Stimulated activated CD8-positive, alpha-beta memory T cell treated with anti-CD3 and anti-CD28 coated beads, Interleukin-12 subunit alpha, Interleukin-12 subunit beta, amount 100 ng/mL, for 4 hours (primary cell): ENCODE measurements around the gene TCF7L2.

ENCODE experiments used
- DNase-seq: peaks from one replicate; pipeline ENCODE4 v3.0.0-alpha.2; 2020; ENCODE audit warnings: low read depth

Gene TCF7L2

DNA sequence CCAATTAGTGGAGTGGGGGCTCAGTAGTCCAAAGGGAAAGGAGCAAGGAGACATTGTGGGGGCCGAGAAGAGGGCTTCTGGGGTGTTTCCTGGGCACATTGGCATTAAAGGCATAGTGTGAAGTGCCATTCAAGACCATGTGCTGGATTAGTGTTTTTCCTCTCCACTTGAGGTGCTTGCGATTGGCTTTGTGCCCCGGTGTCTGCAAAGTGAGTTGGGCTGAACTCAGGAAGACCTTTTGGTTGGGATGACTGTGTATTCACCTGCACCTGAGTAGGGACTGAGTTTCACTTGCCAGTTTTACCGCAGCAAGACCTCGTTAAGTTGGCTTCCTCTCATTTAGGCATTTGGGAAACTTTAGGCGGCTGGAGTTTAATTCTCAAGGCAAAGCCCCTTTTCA lies 73.0 kb downstream of the TCF7L2 start:
- DNase-seq: no peak

DNA sequence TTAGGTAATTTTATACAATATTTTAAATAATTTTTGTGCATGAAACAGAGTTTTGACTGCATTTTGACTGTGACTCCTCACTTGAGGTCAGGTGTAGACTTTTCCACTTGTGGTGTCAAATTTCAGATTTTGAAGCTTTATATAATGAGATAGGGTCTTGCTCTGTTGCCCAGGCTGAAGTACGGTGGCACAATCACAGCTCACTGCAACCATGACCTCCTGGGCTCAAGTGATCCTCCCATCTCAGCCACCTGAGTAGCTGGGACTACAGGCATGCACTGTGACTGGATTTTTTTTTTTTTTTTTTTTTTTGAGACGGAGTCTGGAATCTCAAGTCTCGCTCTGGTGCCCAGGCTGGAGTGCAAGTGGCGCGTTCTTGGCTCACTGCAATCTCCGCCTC lies 74.9 kb downstream of the TCF7L2 start:
- DNase-seq: no peak

DNA sequence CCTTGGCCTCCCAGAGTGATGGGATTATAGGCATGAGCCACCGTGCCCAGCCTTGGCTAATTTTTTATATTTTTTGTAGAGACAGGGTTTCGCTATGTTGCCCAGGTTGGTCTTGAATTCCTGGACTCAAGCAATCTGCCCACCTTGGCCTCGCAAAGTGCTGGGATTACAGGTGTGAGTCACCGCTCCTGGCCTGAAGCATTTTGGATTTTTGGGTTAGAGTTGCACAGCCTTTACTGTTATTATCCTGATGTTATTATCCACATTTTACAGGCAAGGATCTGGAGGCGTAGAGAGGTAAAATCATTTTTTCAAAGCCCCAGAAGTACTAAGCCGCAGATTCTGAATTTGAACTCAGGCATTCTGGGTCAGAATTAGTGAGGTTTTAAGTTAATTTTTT lies 75.4 kb downstream of the TCF7L2 start:
- no peak for DNase-seq

DNA sequence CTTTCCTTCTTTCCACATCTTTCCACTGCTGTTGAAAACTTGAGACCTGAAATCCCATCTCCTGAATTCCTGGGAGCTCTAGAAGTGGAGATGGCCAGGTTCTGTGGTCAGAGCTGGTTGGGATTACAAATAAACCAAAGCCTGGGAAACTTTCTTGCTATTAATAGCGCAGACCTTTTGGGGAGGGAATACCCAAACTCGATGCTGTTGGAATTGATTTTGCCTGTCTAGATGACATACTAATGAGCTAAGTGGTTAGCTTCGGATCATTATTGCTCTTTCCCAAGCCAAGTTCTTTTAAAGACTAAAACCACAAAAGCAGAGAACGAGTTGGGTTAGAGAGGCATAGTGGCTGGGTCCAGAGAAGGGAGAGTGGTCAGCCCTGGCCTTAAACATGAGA lies 76.6 kb downstream of the TCF7L2 start:
- no peak for DNase-seq

DNA sequence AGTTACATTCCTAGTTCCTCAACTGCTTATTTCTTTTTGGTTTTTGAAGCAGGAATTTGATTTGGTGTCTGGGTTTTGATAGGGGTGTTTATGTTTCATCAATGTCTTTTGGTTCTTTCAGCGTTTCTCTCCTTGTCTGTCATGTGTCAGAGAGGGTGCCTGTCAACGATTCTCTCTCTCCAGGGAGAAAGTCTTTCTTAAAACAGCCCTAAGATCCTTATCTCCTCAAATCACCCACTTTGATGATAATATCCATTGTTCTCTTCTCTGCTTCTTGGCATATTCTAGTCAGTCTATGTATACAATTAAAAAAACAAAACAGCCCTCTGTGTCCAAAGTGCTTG lies 77.2 kb downstream of the TCF7L2 start:
- DNase-seq: no peak

DNA sequence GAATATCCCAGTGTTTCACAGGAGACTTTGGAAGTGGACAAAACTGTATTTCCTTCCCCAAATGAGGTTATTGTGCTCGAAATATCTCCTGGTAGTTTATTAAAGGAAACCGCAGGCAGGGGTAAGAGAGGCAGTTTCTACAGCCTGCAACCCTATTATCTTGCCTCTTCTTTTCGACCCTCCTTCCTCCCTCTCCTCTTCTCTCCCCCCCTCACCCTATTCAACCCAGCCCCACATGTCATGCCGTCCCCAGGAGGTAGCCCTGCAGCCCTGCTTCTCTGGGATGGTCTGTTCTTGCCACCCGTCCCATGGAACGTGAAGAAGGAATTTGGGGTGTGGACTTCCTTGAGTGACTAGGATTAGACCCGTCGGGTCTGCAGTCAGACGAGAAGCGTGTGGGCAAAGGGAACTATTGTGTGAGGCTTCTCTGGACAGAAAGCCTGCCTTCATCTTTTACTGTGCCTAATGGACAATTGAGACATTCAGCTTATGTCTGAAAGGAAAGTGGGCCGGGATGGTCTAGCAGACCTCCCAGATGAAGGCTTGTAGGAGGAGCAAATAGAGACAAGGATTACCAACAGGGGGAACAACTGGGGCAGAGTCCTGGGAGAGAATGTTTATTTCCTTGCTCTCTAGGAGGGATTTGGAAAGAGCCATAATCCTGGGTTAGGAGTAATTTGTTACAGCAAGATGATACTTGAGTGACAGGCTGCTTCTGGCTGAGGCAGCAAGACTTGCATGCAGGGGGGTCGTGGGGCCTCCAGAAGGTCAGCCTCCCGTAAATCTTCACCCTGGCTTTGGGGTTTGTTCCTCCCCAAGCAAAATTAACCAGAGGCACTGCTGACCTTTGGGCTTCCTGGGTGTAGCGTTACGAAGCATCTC lies 77.8 kb downstream of the TCF7L2 start:
- no peak for DNase-seq

DNA sequence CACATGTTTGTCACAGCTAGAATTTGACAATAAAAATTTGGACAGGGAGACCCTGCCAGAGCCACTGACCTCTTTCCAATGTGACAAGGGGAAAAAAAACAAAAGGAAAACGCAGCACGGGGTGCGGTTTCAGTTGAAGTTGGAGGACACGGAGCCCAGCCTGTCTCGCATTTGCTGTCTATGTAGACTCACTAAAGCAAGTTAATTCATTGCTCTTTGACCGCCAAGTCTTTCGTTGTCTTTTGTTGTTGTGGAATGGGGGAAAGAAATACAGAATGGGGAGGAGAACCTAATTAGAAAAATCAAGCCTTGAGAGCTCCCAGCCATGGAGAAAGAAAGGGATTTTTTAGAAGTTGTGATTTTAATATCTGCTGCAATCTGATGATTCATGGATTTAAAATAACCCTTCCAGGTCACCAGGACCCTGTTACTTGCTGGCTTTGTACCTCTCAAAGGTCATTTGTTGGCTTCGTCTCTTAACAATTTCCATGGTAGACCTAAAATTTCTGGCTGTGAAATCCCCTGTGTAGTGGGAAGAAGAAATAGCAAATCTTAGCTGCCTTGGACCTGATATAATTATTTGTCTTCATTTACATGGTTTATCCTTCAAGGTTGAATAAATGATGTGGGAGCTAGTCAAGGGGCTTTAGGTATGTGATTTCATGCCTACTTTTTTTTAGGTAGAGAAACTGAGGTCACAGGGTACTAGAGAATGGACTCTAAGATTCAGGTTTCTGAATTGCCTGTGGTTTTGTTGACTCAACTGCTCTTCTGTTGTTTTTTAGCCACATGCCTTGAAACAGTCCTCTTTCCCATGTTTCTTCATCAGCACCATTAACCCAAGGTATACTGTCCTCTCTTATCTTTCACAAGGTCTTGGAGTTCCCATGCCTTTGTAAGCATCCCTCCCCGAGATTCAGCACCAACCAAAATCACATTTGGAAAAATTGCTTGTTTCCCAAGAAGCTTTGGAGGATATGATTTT lies 78.7 kb downstream of the TCF7L2 start:
- DNase-seq: no peak

DNA sequence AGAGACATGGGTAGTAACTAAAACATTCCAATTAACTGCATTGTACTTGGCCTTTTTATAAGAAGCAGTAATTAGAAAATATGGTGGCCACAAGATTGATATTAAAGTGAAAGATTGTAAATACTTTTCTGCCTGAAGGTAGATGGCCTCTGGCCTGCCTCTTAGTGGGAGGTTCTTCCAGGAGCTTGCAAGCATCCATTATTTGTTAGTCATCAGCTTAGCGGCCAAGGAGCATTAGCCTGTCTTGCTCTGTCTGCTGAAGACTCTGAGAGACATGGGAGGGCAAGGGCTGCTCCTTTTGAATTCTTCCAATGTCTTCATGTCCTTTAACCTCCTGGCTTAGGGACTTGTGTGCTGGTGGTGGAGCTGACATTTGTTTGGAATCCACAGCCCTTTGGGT lies 80.4 kb downstream of the TCF7L2 start:
- DNase-seq: no peak

DNA sequence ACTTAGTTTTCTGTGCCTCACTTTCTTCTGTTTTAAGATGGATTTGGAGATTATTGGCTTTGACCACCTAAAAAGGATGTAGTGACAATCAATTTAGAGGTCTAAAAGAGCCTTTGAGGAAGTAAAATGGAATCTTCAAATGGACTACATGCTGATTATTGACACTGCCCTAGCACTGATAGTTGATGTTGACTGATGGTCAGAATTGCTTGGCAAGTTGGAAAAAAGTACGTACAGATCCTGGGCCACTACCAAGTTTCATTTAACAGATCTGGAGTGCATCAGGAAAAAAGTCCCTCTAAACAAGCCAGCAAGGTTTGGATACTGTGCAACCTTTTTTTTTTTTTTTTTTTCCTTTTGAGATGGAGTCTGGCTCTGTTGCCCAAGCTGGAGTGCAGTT lies 81.1 kb downstream of the TCF7L2 start:
- DNase-seq: no peak

DNA sequence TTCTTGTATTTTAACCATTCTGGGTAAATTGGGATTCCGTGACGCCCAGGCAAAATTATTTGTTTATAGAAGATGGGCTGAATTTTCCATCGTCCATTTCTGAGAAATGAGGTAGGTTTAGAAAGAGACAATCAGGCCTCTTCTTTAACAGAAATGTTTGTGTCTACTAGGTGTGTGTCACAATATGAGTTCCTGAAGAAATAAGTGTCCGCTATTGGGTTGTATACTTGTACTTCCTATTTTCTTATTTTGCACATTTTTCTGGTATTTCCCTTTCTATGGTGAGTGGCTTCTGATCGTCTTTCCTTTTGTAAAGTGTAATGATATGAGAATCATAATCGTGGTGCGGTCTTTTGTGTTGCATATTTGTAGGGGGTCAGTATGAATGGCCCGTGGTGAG lies 83.9 kb downstream of the TCF7L2 start:
- no peak for DNase-seq

DNA sequence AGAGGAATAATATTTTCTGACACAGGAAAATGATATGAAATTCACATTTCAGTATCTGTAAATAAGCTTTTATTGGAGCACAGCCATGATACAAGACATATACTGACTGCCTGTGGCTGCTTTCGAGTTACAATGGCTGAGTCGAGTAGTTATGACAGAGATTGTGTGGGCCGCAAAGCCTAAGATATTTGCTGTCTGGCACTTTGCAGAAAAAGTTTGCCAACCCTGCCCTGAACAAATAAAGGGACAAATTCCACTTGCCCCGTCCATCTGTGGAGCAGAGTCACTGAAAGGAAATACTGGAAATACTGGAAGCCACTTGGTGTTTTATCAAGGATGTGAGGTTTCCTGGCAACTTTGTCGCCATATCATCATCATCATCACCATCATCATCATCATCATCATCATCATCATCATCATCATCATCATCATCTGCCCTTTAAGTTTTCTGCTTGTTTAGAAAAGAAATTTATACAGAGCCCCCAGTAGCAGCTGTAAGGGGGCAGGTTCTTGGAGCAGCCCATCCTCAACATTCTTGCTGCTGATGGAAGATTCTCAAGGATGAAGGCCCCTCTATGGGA lies 85.8 kb downstream of the TCF7L2 start:
- no peak for DNase-seq

DNA sequence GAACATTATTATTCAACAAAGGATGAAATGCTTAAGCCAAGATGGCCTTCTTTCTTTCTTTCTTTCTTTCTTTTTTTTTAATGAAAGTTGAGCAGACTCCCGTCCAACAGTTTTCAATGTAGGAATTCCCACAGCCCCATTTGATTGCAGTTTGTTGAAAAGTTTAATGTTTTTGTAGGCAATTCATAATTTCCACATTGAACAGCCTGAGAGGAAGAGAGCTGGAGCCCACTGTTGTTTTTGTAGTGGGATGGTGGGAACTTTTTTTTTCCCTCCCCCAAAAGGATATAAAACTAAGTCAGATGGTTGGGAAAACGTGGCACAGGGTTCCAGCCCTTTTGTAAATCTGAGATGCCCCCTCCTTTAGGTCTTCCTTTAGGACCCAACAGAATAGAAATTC lies 86.6 kb downstream of the TCF7L2 start:
- no peak for DNase-seq

DNA sequence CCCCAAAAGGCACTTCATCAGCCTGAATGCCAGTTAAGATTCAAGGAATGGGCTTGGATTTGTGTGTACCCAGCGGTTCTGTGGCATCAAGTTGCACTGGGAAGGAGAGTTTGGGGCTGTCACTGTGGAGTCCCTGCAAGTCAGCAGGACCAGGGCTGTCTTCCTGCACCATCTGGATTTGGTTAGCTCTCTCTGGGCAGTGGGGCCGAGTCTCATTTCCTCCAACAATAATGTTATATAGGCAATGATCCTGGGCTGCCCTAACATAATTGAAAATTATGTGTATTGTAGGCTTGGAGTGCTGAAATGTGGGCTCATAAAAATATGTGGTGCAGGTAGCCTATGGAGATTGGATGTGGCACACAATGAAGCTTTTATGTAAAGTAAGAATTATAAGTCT lies 87.2 kb downstream of the TCF7L2 start:
- no peak for DNase-seq

DNA sequence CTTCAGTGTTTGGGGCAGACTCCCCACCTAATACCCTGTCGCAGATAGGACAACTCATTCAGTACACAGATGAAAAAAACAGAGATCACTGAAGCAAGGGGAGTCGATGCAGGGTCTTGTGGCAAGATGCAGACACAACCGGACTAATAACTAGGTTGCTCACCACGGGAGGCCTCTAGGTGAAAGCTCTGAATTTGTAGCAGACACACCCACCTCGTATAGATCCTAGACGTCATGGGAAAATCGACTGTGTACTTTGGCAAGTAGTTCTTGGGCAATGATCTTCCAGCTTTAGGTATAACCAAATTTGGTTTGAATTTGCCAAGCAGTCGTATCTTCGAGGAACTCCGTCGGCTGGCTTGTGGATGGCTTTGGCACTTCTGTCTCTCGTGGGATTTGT lies 88.1 kb downstream of the TCF7L2 start:
- no peak for DNase-seq

DNA sequence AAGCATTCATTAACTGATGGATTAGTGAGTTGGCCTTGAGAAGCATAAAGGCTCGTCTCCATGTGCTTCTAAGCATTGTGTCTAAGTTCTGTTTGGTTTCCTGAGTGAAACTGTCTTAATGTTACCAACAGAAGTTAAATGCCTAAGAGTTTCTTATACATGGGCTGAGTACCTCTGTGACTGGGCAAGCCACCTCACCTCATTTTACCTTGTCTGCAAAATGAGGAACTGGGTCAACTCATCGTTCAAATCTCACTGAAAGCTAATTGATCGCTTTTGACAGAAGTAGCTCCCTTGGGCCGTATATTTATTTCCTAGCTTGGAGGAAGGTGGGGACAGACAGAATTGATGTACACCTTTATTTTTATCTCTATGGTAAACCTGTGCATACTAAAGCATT lies 88.9 kb downstream of the TCF7L2 start:
- DNase-seq: no peak

DNA sequence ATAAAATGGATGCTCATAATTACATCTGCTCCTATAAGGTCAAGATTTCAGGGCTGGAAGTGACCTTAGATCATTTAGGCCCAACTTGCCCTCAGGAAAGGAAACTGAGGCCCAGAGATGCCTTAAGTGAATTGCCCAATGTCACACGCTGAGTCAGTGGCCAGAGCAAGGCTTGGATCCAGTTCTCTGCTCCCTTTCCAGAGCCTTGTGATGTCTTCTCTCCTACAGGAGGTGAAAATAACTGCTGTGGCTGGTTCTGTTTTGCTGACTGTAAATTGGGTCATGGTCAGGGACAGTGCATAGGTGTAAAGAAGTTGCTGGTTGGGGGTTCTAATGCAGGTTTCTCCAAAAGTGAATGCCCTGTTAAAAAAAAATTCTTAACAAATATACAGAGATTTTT lies 91.3 kb downstream of the TCF7L2 start:
- DNase-seq: no peak

DNA sequence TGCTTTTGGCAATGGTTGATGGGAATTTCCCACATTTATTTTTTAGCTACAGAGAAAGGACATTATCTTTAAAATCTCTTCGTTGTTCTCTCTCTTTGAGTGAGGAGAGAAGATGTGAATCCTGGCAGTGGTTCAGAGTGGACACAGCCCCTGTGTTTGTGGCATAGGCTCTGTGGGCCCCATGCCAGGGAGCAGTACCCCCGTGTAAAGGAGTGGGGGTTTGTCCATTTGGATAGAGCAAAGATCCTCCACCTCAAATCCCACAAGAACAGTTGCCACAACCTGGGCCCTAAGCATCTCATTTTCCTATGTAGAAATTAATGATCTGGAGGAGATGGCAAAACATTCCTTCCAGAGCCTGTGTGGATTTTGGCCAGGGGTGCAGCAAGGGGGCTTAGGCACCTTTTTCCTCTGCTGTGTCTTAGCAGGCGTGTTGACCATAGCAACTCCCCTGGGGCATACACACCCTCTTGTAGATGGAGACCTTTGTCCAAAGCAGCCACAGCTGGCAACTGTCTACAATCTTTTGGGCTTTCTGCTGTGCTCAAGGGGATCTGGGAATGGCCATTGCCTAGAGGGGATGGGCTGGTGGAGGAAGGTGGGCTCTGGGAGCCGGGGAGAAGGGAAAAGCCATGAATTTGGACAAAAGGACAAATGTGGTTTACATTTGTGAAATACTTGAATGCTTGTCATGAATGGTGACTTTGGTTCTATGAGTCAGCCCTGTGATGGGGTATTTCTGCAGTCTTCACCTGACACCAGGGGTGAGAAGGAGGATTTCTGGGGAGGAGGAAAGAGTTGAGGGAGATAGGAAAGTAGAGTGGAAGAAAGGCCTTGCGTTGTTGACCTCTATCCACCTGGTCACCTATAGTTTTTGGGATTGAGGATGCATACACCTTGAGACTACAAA lies 92.0 kb downstream of the TCF7L2 start:
- DNase-seq: no peak

DNA sequence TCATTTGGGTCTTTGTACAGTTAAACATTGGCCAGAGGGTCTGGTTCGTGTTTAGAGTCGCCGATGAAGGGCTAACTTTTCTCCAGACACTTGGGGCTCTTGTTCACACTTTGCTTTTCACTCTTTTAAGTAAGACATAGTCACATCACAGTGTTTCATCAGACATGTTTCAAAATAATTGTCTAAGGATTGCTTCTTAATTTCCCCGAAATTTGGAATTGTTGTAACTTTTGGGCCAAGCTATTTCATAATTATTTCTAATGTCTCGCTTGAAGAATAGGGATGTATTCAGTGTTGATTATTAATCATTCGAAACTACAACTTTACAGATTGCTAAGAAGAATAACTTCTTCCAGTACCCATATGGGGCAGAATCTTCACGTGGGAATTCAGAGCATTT lies 92.8 kb downstream of the TCF7L2 start:
- DNase-seq: no peak

DNA sequence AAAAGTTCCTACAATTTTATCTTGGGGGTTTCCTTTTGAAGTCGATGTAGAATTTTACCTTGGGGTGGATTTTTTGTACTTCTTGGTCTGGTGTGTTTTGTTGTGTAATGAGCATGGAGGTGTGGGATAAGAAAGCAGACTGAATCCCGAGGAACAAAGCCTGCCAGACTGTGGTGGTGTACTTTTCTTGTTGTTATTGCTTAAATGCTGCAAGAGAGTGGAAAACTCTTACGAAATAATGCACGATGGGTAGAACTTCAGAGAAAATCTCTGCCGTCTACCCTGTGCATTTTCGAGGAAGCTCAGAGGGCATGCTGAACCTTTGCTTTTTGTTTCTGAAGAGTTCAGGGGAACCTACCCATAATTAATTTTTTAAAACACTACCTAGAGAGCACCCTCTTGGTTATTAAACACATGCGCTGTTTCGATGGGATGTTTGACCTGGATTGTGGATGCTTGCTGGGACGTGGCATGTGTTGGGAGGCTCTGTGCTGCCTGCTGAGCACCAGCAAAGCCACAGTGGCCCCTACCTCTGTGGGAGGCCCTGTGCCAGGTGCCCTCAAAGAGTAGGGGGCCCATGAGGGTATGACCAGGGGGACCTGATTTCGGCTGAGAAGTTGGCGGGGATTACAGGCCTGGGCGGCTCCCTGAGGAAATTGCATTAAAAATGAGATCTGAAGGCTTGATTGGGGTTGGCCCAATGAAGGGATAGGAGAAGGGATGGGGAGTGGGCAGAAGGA lies 94.1 kb downstream of the TCF7L2 start:
- no peak for DNase-seq

DNA sequence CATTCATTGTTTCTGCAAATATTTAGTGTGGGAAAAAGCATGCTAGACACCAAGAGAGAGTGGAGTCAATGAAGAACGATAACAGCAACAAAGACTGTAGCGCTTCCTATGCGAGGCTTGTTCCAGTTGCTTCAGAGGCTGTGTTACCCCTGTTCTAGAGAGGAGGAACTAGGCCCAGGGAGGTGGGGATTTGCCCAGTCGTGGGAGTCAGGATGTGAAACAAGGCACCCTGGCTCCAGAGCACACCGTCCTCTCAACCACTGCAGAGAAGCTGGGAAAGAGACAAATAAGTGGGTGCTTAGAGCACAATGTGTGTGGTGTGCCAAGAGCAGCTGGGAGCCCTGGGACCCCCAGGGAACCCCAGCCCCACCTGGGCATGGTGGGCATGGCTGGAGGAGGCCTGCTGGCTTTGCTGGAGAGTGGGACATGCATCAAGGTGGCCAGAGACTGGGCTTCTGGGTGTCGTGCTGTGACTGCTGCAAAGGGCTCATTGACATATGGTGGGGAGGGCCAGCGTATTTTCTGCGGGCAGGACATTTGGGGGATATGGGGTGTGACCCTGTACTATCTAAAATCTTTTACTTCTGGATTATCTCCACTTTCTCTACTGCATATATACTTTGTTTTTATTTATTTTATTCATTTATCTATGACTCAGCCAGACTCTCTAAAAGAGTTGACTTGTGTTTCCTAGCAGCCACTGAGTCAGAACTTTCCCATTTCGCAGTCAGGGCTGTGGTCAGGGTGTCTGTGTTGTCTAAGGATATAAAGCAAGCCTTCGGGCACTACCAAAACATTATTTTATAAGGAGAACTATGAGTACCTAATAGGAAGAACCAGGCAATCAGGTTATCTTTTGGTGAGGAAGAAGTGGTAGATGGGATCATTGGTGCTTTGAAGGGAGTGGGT lies 95.4 kb downstream of the TCF7L2 start:
- DNase-seq: no peak
